GM23248 (cell line): ENCODE data around the gene CACNB4.
"Not testable (repeated sequence)": the region's sequence is repeated elsewhere in the genome, so short reads cannot be mapped to it uniquely, and the experiment has no call there.

Source experiments
- EZH2 ChIP-seq: fragments of 200-600 bp; sonication (generic); IDR thresholded peaks from 2 replicates; pipeline ENCODE4 v1.6.1; 2018; ENCODE audit warnings: antibody characterized with exemption, mild to moderate bottlenecking; ENCODE audit not compliant: insufficient read depth, poor library complexity, severe bottlenecking
- EZH2phosphoT487 ChIP-seq: fragments of 200-600 bp; sonication (generic); IDR thresholded peaks from 2 replicates; pipeline ENCODE4 v1.6.1; 2018; ENCODE audit warnings: antibody characterized with exemption, moderate library complexity, mild to moderate bottlenecking, low read depth; ENCODE audit not compliant: insufficient read depth

GRCh38 chr2:151994178-151994577 lies 104.7 kb downstream of the CACNB4 start:
- not testable (repeated sequence) for TF ChIP-seq EZH2phosphoT487, EZH2
